Trophoblast cell (in vitro differentiated cells and primary cell): Measurements from ENCODE around the gene ROR1.

Source experiments
- DNase-seq, 2 donors: peaks; one replicate each; pipeline ENCODE4 v3.0.0-alpha.2; 2016
- H2AFZ ChIP-seq: 2 replicates; pipeline ENCODE4 v1.6.1; 2013; ENCODE audit warnings: low read length, moderate library complexity, mild to moderate bottlenecking; ENCODE audit not compliant: insufficient read depth, poor library complexity
- H2AK5ac ChIP-seq: 2 replicates; pipeline ENCODE4 v1.6.1; 2013; ENCODE audit warnings: mild to moderate bottlenecking, low read length
- H2BK120ac ChIP-seq: 2 replicates; pipeline ENCODE4 v1.6.1; 2013; ENCODE audit warnings: low read length, mild to moderate bottlenecking, moderate library complexity; ENCODE audit not compliant: insufficient read depth, poor library complexity
- H2BK12ac ChIP-seq: 2 replicates; pipeline ENCODE4 v1.6.1; 2013; ENCODE audit warnings: mild to moderate bottlenecking, low read length, moderate library complexity
- H2BK5ac ChIP-seq: 2 replicates; pipeline ENCODE4 v1.6.1; 2013; ENCODE audit warnings: low read length, low read depth, moderate library complexity, mild to moderate bottlenecking; ENCODE audit not compliant: poor library complexity
- H3K14ac ChIP-seq: 2 replicates; pipeline ENCODE4 v1.6.1; 2013; ENCODE audit warnings: mild to moderate bottlenecking, low read length
- H3K18ac ChIP-seq: 2 replicates; pipeline ENCODE4 v1.6.1; 2013; ENCODE audit warnings: mild to moderate bottlenecking, low read length
- H3K23ac ChIP-seq: 2 replicates; pipeline ENCODE4 v1.6.1; 2013; ENCODE audit warnings: low read length
- H3K27ac ChIP-seq: 2 replicates; pipeline ENCODE4 v1.5.1; 2013; ENCODE audit warnings: low read depth, mild to moderate bottlenecking, inconsistent platforms, low read length, moderate library complexity
- H3K27me3 ChIP-seq: 2 replicates; pipeline ENCODE4 v1.6.1; 2013; ENCODE audit warnings: inconsistent platforms, mild to moderate bottlenecking, low read length, moderate library complexity; ENCODE audit not compliant: insufficient read depth
- H3K36me3 ChIP-seq, 2 experiments: 1 replicate in 1 of 2; 2 replicates in 1 of 2; pipeline ENCODE4 v1.6.1; 2013; ENCODE audit warnings: low read length in 2 of 2, mild to moderate bottlenecking in 2 of 2, moderate library complexity in 1 of 2; ENCODE audit not compliant: insufficient read depth in 2 of 2, control insufficient read depth in 1 of 2
- H3K4ac ChIP-seq: 2 replicates; pipeline ENCODE4 v1.6.1; 2013; ENCODE audit warnings: low read depth, mild to moderate bottlenecking, low read length, moderate library complexity
- H3K4me1 ChIP-seq, 2 experiments: 1 replicate in 1 of 2; 2 replicates in 1 of 2; pipeline ENCODE4 v1.6.1; 2013; ENCODE audit warnings: low read length in 2 of 2, mild to moderate bottlenecking in 2 of 2, moderate library complexity in 1 of 2; ENCODE audit not compliant: insufficient read depth in 2 of 2, control insufficient read depth in 1 of 2
- H3K4me2 ChIP-seq: 2 replicates; pipeline ENCODE4 v1.6.1; 2013; ENCODE audit warnings: inconsistent platforms, mild to moderate bottlenecking, low read length, moderate library complexity
- H3K4me3 ChIP-seq: 2 replicates; pipeline ENCODE4 v1.5.1; 2013; ENCODE audit warnings: mild to moderate bottlenecking, low read depth, low read length, inconsistent platforms
- H3K79me1 ChIP-seq: one replicate; pipeline ENCODE4 v1.6.1; 2013; ENCODE audit warnings: low read length
- H3K79me2 ChIP-seq: 2 replicates; pipeline ENCODE4 v1.6.1; 2013; ENCODE audit warnings: low read length, mild to moderate bottlenecking; ENCODE audit not compliant: control insufficient read depth, insufficient read depth, poor library complexity
- H3K9ac ChIP-seq: 2 replicates; pipeline ENCODE4 v1.6.1; 2013; ENCODE audit warnings: mild to moderate bottlenecking, low read length
- H3K9me3 ChIP-seq: 2 replicates; pipeline ENCODE4 v1.6.1; 2013; ENCODE audit warnings: low read depth, mild to moderate bottlenecking, control low read depth, inconsistent platforms, low read length; ENCODE audit not compliant: insufficient read depth
- H4K12ac ChIP-seq: 2 replicates; pipeline ENCODE4 v1.6.1; 2013; ENCODE audit warnings: low read depth, mild to moderate bottlenecking, low read length, moderate library complexity
- H4K8ac ChIP-seq: 2 replicates; pipeline ENCODE4 v1.6.1; 2013; ENCODE audit warnings: low read depth, mild to moderate bottlenecking, low read length, moderate library complexity
- H4K91ac ChIP-seq: one replicate; pipeline ENCODE4 v1.6.1; 2013; ENCODE audit warnings: low read depth, mild to moderate bottlenecking, low read length, moderate library complexity
- WGBS: extraction: QIAGEN DNeasy Blood & Tissue Kit; methylation state at CpG from one replicate; pipeline ENCODE4 v1.1.7; 2013; ENCODE audit warnings: missing lambda C conversion rate; ENCODE audit not compliant: insufficient read length, insufficient coverage; ENCODE audit errors: extremely low coverage; 5-methylcytosine and 5-hydroxymethylcytosine counted together

ROR1 gene

DNA sequence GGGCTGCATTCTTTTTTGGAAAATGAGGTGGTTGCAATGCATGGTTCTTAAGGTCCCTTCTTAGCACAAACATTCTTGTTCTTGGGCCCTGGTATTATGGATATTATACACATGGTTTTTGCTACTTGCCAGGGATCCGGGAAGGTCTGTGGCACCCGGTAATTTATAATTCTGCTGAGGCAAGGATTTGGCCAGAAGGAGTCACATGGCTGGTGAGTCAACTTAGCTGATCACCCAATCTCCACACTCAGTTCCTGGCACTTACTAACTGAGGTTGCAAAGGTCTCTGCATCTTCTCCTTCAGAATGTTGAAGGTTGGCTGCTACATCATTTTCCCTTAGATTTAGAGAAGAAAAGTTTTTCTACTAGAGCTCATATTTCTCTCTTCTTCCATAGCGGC, 112.5 kb downstream of the ROR1 start:
- no peaks in the 10 kb centered on the region for H3K79me1 ChIP-seq
- H2BK12ac ChIP-seq = no peak overlapping the region
- no peak overlapping the region for H3K4me2 ChIP-seq
- H3K23ac ChIP-seq = no peak overlapping the region
- H2AFZ ChIP-seq = no peak overlapping the region
- no peak overlapping the region for H3K4me3 ChIP-seq
- no peak overlapping the region for H3K9ac ChIP-seq
- no peak overlapping the region for H2AK5ac ChIP-seq
- no peak overlapping the region for H3K4ac ChIP-seq
- no peaks in the 10 kb centered on the region for H3K79me2 ChIP-seq
- H3K4me1 ChIP-seq = peaks cover 0 to 3% of the 10 kb centered on the region in 2 experiments
- DNase-seq = no peak
- H3K36me3 ChIP-seq = no peaks in the 10 kb centered on the region
- H3K18ac ChIP-seq = no peak overlapping the region
- no peaks in the 10 kb centered on the region for H3K27me3 ChIP-seq
- no peaks in the 10 kb centered on the region for H3K9me3 ChIP-seq
- H3K27ac ChIP-seq = no peak overlapping the region
- H4K91ac ChIP-seq = no peak overlapping the region
- no peak overlapping the region for H3K14ac ChIP-seq
- H2BK120ac ChIP-seq = no peak overlapping the region
- no peak overlapping the region for H4K12ac ChIP-seq
- no peak overlapping the region for H2BK5ac ChIP-seq
- no CpG with 5 or more reads among the region's 3 CpGs for WGBS
- no peak overlapping the region for H4K8ac ChIP-seq

DNA sequence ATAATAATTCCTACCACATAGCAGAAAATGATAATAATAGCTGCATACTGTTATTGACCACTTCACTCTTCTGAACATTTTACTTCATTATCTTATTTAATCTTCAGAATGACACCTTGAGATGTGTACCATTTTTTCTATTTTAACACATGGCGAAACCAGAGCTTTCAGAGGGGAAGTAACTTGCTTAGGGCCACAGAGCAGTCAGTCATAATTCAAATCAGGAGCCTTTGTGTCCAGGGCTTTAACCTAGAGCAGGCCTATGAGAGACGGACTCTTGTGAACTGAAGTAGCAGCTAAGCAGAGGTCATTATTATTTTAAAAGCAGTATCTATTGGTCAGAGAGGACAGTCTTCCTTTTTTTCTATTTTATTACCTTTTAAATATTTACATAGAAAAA, 114.0 kb downstream of the ROR1 start:
- Histone ChIP-seq H3K27me3 (no peaks in the 10 kb centered on the region), H3K23ac (no peak overlapping the region), H3K79me2 (no peaks in the 10 kb centered on the region), H2AFZ (no peak overlapping the region), H3K9me3 (no peaks in the 10 kb centered on the region), H3K36me3 (no peaks in the 10 kb centered on the region), H4K8ac (no peak overlapping the region), H2BK120ac (no peak overlapping the region), H4K91ac (no peak overlapping the region), H2AK5ac (no peak overlapping the region), H3K14ac (no peak overlapping the region), H3K4me3 (no peak overlapping the region), H3K79me1 (no peaks in the 10 kb centered on the region), H3K4me1 (peaks cover 0 to 3% of the 10 kb centered on the region in 2 experiments), H3K4me2 (no peak overlapping the region), H3K9ac (no peak overlapping the region), H3K27ac (no peak overlapping the region), H2BK12ac (no peak overlapping the region), H3K18ac (no peak overlapping the region), H4K12ac (no peak overlapping the region), H3K4ac (no peak overlapping the region), H2BK5ac (no peak overlapping the region)
- DNase-seq = no peak
- no CpG with 5 or more reads among the region's 2 CpGs for WGBS

GRCh38 chr1:63888984-63889383, 115.2 kb downstream of the ROR1 start:
- H3K27me3 ChIP-seq = no peaks in the 10 kb centered on the region

GRCh38 chr1:63890468-63890867, 116.7 kb downstream of the ROR1 start:
- Histone ChIP-seq H2BK120ac (no peak overlapping the region), H3K4me3 (no peak overlapping the region), H3K4me1 (no peaks in the 10 kb centered on the region), H2AFZ (no peak overlapping the region), H3K79me1 (no peaks in the 10 kb centered on the region), H3K9me3 (no peaks in the 10 kb centered on the region), H3K23ac (no peak overlapping the region), H3K36me3 (no peaks in the 10 kb centered on the region), H3K4ac (no peak overlapping the region), H2AK5ac (no peak overlapping the region), H3K27ac (no peak overlapping the region), H4K91ac (no peak overlapping the region), H3K9ac (no peak overlapping the region), H3K4me2 (no peak overlapping the region), H3K79me2 (no peaks in the 10 kb centered on the region), H3K18ac (no peak overlapping the region), H3K27me3 (no peaks in the 10 kb centered on the region), H4K8ac (no peak overlapping the region), H2BK5ac (no peak overlapping the region), H2BK12ac (no peak overlapping the region), H4K12ac (no peak overlapping the region), H3K14ac (no peak overlapping the region)
- no peak for DNase-seq

More at GRCh38 chr1:63888984-63889383, 115.2 kb downstream of the ROR1 start:
- H2BK120ac ChIP-seq = no peak overlapping the region
- H3K79me2 ChIP-seq = no peaks in the 10 kb centered on the region
- H3K4me1 ChIP-seq = peaks cover 0 to 3% of the 10 kb centered on the region in 2 experiments
- DNase-seq = peak in 1 of 2 donors; percentile 36
- no peak overlapping the region for H2BK5ac ChIP-seq
- no peak overlapping the region for H3K9ac ChIP-seq
- H3K36me3 ChIP-seq = no peaks in the 10 kb centered on the region
- no peak overlapping the region for H4K12ac ChIP-seq
- H3K4me2 ChIP-seq = no peak overlapping the region
- H3K14ac ChIP-seq = no peak overlapping the region
- H2AK5ac ChIP-seq = no peak overlapping the region
- no peak overlapping the region for H4K8ac ChIP-seq
- H2AFZ ChIP-seq = no peak overlapping the region
- H3K4ac ChIP-seq = no peak overlapping the region
- no peaks in the 10 kb centered on the region for H3K79me1 ChIP-seq
- H3K18ac ChIP-seq = no peak overlapping the region
- H4K91ac ChIP-seq = no peak overlapping the region
- no peaks in the 10 kb centered on the region for H3K9me3 ChIP-seq
- no peak overlapping the region for H3K23ac ChIP-seq
- no peak overlapping the region for H3K27ac ChIP-seq
- H3K4me3 ChIP-seq = no peak overlapping the region
- WGBS = no CpG with 5 or more reads among the region's 1 CpG
- H2BK12ac ChIP-seq = no peak overlapping the region
